NCI-H2227 treated with DMSO at 0.1 percent for 48 hours (cell line): Measurements from ENCODE around the gene SLC46A3.
"Not testable (repeated sequence)": the region's sequence is repeated elsewhere in the genome, so short reads cannot be mapped to it uniquely, and the experiment has no call there.

Experiments
- DNase-seq: peaks from one replicate; lab custom pipeline; 2025; lab: John Stamatoyannopoulos, UW

The SLC46A3 gene

GRCh38 chr13:28718543-28719226 is at the start of gene SLC46A3:
Gene SLC46A3, minus strand, starts transcription at chr13:28718970. Its CDS starts 972 bp downstream, at chr13:28717998.
- DNase-seq = peak; percentile 74

GRCh38 chr13:28763887-28764286 is 45.1 kb upstream of the SLC46A3 start:
- no peak for DNase-seq

- no peak for DNase-seq
Observed at GRCh38 chr13:28761586-28761985, 42.8 kb upstream of the SLC46A3 start.

GRCh38 chr13:28755546-28755870 is 36.7 kb upstream of the SLC46A3 start:
- no peak for DNase-seq

- DNase-seq = no peak
Observed at GRCh38 chr13:28754698-28755545, 36.2 kb upstream of the SLC46A3 start.

- no peak for DNase-seq
Observed at GRCh38 chr13:28753946-28754345, 35.2 kb upstream of the SLC46A3 start.

- DNase-seq = no peak
Observed at GRCh38 chr13:28753208-28753892, 34.6 kb upstream of the SLC46A3 start.

- DNase-seq = no peak
Observed at GRCh38 chr13:28751175-28751960, 32.6 kb upstream of the SLC46A3 start.

GRCh38 chr13:28750187-28751045 is 31.6 kb upstream of the SLC46A3 start:
- no peak for DNase-seq

GRCh38 chr13:28747851-28748250 is 29.1 kb upstream of the SLC46A3 start:
- DNase-seq = no peak

GRCh38 chr13:28746287-28746612 is 27.5 kb upstream of the SLC46A3 start:
- DNase-seq = no peak

GRCh38 chr13:28744656-28745055 is 25.9 kb upstream of the SLC46A3 start:
- no peak for DNase-seq

- DNase-seq = no peak
Observed at GRCh38 chr13:28744091-28744536, 25.3 kb upstream of the SLC46A3 start.

GRCh38 chr13:28743499-28744083 is 24.8 kb upstream of the SLC46A3 start:
- DNase-seq = no peak

GRCh38 chr13:28743020-28743419 is 24.2 kb upstream of the SLC46A3 start:
- DNase-seq = no peak

- not testable (repeated sequence) for DNase-seq
Observed at GRCh38 chr13:28742445-28742844, 23.7 kb upstream of the SLC46A3 start.

- no peak for DNase-seq
Observed at GRCh38 chr13:28741084-28741491, 22.3 kb upstream of the SLC46A3 start.

- no peak for DNase-seq
Observed at GRCh38 chr13:28739376-28739775, 20.6 kb upstream of the SLC46A3 start.

- no peak for DNase-seq
Observed at GRCh38 chr13:28735481-28736029, 16.8 kb upstream of the SLC46A3 start.

- no peak for DNase-seq
Observed at GRCh38 chr13:28734906-28735305, 16.1 kb upstream of the SLC46A3 start.
